Measurements from ENCODE around the gene MUC2.

DNA sequence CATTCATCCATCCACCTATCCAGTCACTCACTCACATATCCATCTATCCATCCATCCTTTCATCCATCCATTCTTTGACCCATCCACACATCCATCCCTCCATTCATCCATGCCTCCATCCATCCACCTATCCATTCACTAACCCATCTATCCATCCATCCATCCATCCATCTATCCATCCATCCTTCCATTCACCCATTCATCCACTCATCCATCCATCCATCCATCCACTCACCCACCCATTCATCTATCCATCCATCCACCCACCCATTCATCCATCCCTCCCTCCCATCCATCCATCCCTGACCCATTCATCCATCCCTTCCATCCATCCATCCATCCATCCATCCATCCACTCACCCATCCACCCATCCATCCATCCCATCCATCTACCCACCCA is 4.9 kb upstream of the MUC2 start:
- TF ChIP-seq, protein P1, sequence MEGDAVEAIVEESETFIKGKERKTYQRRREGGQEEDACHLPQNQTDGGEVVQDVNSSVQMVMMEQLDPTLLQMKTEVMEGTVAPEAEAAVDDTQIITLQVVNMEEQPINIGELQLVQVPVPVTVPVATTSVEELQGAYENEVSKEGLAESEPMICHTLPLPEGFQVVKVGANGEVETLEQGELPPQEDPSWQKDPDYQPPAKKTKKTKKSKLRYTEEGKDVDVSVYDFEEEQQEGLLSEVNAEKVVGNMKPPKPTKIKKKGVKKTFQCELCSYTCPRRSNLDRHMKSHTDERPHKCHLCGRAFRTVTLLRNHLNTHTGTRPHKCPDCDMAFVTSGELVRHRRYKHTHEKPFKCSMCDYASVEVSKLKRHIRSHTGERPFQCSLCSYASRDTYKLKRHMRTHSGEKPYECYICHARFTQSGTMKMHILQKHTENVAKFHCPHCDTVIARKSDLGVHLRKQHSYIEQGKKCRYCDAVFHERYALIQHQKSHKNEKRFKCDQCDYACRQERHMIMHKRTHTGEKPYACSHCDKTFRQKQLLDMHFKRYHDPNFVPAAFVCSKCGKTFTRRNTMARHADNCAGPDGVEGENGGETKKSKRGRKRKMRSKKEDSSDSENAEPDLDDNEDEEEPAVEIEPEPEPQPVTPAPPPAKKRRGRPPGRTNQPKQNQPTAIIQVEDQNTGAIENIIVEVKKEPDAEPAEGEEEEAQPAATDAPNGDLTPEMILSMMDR (IDR thresholded peaks at IDR 0.05) = no peak
- TF ChIP-seq POLR2AphosphoS5 (IDR thresholded peaks at IDR 0.05) = no peak
- TF ChIP-seq POLR2A (IDR thresholded peaks at IDR 0.05) = no peak
- no peak for TF ChIP-seq EP300 (IDR thresholded peaks at IDR 0.05; ENCODE audit: low read depth)
